NCI-H1105 treated with DMSO at 0.1 percent for 48 hours (cell line): ENCODE measurements around the gene ADAP1.
"Not testable (repeated sequence)": the region's sequence is repeated elsewhere in the genome, so short reads cannot be mapped to it uniquely, and the experiment has no call there.

ENCODE experiments used
- DNase-seq: peaks from one replicate; lab custom pipeline; 2025; lab: John Stamatoyannopoulos, UW

The ADAP1 gene, protein sequence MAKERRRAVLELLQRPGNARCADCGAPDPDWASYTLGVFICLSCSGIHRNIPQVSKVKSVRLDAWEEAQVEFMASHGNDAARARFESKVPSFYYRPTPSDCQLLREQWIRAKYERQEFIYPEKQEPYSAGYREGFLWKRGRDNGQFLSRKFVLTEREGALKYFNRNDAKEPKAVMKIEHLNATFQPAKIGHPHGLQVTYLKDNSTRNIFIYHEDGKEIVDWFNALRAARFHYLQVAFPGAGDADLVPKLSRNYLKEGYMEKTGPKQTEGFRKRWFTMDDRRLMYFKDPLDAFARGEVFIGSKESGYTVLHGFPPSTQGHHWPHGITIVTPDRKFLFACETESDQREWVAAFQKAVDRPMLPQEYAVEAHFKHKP

DNA sequence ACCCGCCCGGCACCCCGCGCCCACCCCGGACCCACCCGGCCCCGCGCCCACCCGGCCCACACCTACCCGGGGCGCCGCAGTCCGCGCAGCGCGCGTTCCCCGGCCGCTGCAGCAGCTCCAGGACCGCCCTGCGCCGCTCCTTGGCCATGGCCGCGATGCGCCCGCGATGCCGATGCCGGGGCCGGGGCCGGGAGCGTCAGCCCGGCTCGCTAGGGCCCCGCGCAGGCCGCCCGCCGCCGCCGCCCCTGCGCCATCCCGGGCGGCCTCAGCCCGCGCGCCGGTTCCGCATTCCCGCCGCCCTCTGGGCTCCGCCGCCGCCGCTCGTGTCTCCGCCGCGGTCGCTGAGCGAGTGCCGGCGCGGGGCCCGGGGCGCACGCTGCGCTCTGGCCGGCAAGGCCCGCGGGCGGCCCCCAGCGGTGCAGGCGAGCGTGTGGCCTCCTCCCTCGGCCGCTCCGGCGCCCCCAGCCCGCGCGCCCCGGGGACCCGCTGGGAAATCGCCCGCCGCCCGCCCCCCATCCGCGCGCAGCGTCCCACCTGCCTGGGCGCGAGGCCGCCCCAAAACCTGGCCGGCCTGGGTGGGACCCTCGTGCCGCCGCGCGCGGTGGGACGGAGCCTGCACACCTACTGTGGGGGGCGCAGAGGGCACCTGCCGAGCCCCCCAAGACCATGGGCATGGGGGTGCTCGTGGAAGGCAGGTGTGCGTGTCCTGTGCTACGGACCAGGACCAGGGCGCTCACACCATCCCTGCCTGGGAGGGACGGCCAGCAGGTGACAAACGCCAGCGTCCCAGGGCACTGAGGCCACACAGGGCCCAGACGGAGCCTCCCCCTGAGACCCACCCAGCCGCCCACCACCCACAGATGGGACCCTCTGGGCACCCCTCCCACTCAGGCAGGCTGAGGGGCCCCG lies at the start of gene ADAP1:
TSS of gene ADAP1 (minus strand) at position 351 of the 909 bp plus-strand sequence. CDS start at position 148, 203 bp downstream.
- no peak for DNase-seq

DNA sequence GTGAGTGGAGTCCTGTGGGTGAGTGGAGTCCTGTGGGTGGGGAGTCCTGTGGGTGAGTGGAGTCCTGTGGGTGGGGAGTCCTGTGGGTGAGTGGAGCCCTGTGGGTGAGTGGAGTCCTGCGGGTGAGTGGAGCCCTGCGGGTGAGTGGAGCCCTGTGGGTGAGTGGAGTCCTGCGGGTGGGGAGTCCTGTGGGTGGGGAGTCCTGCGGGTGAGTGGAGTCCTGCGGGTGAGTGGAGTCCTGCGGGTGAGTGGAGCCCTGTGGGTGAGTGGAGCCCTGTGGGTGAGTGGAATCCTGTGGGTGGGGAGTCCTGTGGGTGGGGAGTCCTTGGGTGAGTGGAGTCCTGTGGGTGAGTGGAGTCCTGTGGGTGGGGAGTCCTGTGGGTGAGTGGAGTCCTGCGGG lies 48.0 kb upstream of the ADAP1 start:
- not testable (repeated sequence) for DNase-seq

DNA sequence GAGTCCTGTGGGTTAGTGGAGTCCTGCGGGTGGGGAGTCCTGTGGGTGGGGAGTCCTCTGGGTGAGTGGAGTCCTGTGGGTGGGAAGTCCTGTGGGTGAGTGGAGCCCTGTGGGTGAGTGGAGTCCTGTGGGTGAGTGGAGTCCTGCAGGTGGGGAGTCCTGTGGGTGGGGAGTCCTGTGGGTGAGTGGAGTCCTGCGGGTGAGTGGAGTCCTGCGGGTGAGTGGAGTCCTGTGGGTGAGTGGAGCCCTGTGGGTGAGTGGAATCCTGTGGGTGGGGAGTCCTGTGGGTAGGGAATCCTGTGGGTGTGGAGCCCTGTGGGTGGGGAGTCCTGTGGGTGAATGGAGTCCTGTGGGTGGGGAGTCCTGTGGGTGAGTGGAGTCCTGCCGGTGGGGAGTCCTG lies 47.5 kb upstream of the ADAP1 start:
- DNase-seq: not testable (repeated sequence)

DNA sequence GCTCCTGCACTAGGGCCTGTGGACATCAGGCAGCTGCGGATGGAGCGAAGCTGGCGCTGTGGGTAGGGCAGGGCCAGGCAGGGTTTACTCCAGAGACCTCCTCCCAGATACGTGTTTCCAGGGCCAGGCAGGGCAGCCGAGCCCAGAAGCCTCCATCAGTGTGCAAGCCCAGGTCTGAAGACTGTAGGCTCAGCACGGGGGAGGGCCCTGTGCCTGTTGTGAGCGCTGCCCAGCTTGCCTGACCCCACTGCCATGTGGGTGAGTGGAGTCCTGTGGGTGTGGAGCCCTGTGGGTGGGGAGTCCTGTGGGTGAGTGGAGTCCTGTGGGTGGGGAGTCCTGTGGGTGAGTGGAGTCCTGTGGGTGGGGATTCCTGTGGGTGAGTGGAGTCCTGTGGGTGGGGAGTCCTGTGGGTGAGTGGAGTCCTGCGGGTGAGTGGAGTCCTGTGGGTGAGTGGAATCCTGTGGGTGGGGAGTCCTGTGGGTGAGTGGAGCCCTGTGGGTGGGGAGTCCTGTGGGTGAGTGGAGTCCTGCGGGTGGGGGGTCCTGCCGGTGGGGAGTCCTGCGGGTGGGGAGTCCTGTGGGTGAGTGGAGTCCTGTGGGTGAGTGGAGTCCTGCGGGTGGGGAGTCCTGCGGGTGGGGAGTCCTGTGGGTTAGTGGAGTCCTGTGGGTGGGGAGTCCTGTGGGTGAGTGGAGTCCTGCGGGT lies 46.7 kb upstream of the ADAP1 start:
- DNase-seq: not testable (repeated sequence)

DNA sequence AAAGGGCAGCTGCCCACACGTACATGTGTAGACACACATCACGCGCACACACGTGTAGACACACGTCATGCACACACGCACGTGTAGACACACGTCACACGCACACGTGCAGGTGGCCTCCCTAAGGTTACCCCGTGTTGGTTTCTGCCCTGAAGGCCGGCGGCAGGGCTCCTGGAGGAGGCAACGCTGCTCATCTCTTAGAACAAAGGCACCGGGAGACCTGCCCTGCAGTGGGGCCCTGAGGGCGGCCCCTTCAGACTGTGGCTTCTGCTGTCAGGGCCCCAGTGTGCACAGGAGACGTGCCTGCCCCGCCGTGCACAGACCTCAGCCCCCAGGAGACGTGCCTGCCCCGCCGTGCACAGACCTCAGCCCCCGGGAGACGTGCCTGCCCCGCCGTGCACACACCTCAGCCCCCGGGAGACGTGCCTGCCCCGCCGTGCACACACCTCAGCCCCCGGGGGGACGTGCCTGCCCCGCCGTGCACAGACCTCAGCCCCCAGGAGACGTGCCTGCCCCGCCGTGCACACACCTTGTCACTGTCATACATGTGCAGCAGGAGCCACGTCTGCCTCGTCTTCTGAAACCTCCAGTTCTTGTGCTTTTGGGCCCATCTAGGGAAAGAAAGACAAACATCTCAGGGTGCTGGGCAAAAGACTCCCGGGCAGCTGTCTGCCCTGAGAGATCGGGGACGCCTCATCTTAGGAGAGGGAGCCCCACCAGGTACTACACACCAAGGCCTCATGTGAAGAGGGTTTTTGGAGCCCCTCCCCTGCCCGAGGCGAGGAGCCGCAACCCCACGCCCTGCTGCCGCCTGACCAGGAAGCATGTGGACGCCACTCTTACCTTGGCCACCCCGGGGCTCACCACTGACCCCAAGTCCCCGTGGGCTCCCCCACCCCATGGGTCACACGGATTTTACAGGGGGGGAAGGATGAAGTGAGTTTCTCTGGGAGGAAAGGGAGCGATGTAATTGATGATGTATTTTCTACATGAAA lies 45.8 kb upstream of the ADAP1 start:
- no peak for DNase-seq

DNA sequence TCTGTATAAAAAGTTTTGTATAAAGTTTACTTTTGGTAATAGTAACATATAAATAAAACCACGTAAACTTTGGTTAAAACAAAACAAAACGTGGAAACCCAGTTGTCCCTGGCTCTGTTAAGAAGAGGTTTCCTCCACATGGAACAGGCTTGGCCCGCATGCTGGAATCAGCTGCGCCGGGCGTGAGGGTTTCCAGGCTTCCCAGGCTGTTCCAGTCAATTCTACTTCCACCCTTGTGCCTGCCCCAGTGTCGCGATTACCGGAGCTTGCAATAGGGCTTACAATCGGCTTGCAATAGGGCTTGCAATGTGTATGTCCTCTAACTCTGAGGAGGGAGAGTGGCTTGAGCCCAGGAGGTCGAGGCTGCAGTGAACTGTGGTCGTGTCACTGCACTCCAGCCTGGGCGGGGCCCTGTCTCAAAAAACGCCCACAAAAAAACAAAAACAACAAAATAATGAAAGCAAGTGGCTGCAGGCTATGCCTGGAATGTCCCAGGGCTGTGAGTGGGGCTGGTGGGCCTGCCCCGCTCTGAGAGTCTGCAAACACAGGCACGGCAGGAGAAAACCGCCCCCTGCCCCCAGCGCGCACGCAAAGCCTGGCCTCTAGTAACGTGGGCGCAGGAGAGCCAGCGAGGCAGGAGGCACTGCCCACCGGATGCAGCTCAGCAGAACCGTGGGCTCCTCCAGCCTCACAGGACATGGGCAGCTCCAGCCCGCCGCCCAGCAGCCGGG lies 44.8 kb upstream of the ADAP1 start:
- no peak for DNase-seq

DNA sequence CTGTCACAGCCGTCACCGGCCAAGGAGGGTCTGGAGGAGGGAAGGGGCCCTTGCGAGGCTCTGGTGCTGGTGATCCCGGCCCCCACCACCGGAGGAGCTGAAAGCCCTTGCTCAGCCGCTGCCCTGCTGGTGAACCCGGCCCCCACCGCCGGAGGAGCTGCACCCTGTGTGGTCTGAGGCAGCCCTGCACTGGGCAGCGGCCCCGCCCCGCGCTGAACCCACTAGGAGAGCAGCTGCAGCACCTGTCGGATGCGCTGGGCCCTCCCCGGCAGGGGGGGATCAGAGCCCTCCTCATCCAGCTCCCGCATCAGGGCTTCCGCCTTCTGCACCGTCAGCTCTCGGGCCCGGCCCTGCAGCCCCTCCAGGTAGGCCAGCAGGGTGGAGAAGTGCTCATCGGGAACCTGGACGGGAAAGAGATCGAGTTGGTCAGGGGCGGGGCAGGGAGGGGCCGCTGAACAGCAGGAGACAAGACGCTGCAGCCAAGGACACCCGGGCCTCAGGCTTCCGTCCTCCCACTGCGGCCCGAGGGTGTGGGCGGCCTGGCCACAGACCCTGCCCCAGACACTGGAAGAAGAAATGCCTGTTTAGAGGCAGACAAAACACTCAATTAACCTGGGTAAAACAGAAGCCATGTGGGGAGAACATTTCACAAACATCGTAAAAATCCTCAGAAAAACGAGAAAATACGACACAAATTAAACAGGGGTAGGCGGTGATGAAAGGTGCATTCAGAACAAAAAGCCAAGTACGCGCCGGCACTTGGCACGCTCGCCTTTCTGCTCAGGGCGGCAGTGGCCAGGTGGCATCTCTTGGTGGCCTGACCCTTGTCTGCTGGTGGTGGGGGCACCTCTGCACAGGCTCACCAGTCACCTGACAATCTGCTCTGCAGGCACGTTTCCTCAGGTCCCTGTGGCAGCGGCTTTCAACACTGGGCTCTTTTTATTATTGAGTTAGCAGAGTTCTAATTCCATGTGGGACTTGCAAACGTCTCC lies 43.2 kb upstream of the ADAP1 start:
- no peak for DNase-seq

DNA sequence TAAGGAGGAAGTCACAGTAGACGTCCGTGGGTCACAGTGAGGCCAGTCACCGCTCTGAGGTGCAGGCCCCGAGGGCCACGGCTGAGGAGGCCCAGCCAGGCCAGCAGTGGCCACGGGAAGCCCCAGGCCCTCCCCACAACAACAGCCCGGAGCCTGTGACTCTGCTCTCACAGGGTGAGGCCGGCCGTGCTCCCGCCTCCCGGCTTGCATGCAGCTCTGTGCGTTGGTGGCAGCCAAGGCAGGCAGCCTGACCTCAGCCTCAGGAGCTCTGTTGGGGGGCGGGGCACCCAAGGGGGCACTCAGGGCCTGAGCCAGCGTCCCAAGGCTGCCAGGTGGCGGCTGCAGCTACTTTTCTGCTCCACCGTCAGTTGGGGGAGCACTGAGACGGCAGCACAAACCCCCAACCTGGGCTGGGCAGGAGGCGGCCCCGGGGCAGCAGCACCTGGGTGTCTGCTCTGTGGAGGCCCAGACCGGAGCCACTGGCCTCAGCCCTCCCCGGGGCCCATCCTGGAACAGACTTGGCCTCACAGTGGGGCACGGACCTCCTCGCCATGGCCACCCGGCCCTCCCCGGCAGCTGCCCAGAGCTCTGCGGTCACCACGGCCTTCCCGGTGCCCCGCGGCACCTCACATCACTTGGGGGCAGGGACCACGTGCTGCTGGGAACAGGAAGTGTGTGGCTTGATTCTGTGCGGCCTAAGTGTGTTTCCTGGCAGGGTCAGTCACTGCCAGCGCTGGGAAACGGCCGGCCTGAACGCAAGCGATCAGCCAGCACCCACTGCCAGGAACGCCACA lies 41.8 kb upstream of the ADAP1 start:
- no peak for DNase-seq

DNA sequence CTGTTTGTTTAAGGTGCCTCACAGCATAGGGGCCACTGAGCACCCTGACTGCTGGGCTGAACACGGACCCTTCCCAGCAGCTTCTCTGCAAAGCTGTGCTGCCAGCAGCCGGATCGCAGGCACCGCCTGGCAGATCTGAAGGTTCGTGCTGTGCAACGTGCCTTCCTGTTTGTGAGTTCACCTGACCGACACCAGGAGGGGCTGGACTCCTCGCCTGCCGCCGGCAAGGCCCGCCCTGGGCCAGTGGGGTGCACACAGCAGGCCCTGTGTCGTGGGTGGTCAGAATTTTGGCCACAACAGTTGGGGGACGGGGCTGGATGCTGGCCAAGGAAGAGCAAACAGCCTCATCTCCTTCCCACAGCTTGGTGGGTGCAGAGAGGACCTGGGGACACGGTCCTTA lies 41.1 kb upstream of the ADAP1 start:
- DNase-seq: no peak

DNA sequence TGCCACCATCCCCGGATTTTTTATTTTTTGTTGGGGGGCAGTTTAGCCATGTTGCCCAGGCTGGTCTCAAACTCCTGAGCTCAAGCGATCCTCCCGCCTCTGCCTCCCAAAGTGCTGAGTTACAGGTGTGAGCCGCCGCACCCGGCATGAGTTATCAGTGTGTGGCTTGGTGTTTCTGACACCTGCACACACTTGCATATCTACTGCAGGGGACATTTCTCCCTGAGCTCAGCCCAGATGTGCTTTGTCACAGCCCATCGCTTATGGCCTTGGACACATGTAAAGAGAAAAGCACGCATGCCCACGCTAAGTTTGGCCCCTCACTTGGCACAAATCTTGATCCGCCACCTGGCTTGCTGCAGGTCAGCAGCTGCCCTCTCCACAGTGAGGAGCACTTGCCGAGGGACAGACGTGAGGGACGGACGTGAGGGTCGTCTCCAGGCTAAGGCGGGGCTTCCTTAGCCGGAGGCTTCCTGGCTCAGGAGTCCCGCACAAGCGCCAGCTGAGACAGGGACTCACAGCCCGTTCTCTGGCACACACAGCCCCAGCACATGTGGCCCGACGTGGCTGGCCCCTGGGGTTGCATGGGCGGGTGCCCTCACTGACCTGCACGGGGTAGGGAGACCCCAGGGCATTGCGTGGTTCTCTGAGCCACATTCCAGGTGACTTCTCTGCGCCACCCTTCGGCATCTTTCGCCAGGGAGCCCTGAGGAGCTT lies 40.3 kb upstream of the ADAP1 start:
- DNase-seq: no peak

DNA sequence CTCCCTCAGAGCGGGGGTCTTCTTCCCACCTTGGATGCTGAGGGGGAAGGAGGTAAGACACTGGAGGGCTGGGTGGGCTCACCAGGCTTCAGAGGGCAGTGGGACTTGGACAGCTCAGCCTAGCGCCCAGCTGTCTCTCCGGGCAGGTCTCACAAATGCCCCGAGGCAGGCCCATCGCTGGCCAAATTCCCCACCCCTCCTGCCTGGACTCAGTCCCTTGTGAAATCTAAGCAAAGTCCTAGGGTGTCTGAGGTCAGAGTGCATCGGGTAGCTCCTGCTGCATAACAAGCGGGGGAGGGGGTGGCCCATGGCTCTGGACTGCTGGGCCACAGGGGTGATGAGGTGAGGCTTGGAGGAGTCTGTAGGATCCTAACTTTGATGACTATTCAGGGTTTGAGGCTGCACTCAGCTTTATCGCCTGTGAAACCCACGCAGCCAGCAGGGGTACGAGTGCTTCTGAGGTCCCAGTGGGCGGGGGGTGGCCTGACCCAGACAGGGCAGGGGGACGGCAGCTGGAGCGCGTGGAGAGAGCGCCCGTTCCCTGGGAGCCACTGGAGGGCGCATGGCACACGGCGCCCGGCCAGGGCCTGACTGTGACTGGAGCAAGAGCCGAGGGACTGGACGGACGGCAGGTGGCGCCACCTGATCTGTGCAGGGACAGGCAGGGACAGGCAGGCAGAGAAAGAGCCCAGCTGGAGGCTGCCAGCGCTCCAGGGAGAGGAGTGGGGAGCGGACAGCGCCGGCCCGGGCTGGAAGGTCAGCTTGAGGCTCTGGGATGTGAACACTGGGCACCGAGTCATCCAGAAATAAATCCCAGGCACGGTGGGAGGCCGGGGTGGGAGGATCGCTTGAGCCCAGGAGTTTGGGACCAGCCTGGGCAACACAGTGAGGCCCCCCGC lies 38.5 kb upstream of the ADAP1 start:
- DNase-seq: peak; percentile 86

DNA sequence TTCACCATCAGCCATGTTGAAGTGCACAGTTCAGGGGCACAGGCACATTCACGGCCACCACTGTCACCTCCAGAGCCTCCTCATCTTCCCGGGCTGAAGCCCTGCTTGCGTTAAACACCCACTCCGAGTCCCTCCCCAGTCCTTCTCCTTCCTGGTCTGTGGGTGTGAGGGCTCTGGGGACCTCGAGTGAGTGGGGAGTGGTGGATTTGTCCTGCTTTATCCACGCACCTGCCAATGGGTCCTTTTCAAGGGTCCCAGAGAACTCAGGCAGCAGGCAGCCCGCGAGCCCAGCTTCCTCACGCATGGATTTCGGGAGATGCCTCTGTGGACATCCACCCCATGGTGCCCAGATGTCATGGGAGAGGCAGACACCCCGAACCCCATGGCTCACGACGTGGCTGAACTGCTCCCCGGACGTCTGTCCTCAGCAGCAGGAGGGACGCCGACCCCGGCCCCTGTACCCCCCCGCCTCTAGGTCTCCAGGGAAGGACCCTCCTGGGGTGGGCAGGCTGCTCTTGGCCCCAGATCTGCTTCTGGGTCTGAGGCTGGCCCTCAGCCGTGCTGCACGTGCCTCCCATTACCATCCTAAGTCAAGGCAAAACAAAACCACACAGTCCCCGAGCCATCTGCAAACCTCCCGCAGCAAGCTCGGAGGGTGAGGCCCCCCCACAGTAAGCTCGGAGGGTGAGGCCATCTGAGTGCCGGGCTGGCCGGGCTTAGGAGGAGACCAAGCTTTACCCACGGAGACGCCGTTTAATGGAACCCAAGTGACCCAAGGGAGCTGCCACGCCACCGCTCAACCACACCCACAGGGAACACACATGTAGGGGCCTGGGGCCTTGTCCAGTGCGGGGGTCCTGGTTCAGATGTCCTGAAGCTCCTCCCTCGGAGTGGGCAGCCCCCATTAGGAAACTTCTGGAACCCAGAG lies 37.5 kb upstream of the ADAP1 start:
- no peak for DNase-seq

DNA sequence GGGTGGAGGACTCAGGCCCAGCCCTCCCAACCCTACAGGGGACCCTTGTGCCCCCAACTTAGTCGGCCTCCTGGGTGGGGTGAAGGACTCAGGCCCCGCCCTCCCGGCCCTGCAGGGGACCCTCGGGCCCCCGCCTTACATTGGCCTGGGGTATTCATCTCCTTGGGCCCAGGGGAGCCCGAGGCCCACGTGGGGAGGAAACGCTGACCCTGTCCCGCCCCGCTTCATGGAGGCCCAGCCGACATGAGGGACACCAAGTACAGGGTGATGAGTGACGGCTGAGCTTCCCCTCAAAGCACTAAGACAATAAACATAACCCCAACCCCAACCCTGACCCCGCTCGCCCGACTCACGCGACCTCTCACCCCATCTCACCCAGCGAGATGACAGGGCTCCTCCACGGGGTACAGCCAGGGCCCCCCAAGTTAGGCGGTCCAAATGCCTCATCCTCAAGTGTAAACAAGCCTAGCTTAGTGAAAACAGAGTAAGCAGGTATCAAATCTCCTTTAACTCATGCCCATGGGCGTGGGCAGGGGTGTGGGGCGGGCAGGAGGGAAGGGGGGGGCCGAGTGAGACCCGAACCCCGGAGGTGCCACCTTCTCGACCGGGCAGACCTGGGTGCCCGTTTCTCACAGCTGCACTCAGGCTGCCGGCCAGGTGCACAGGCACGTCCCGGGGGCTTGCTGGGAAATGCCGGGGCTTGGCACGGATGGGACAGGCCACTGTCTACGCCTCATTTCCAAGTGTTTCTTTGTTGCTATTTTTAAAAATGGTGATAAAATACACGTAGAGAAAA lies 36.7 kb upstream of the ADAP1 start:
- no peak for DNase-seq

DNA sequence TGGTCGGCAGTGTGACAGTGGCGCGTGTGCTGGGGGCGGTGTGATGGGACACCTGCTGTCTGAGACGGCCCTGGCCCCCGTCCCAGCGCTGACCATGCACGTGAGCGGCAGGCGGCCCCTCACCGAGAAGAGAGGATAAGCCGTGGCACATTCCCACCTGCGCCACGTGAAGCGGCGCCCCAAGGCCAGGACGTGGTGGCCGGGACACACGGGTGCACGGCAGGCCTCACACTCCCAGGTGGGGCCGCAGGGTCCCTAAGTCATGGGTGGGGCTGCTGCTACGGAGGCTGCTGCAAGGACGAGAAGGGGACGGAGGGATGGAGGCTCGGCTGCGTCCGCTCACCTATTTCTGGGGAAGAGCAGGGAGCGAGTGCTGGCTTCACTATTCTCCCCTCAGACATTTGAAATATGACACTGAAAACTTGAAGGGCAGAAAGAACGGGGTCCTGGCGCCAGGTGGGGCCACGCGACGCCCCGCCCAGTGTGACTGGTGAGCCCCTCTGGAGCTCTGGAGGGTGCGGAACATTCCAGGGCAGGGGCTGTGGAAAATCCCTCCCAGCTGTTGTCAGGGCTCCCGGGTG lies 36.0 kb upstream of the ADAP1 start:
- DNase-seq: no peak
